NCI-H748 (cell line): ENCODE measurements around the gene RAD51AP2.
"Not testable (repeated sequence)": the region's sequence is repeated elsewhere in the genome, so short reads cannot be mapped to it uniquely, and the experiment has no call there.

Experiments
- DNase-seq: peaks from one replicate; lab custom pipeline; 2025; ENCODE audit not compliant: unreplicated experiment; lab: John Stamatoyannopoulos, UW

The RAD51AP2 gene

GRCh38 chr2:17518212-17519154 is at the start of gene RAD51AP2:
TSS of gene RAD51AP2 (minus strand) at chr2:17518440. CDS start at chr2:17518415, 25 bp downstream.
- DNase-seq, result peak; percentile 71

- DNase-seq, result not testable (repeated sequence)
Measured at GRCh38 chr2:17565726-17566125, 47.5 kb upstream of the RAD51AP2 start.

GRCh38 chr2:17558878-17559277 is 40.6 kb upstream of the RAD51AP2 start:
- no peak for DNase-seq

GRCh38 chr2:17558053-17558452 is 39.8 kb upstream of the RAD51AP2 start:
- no peak for DNase-seq

GRCh38 chr2:17557596-17557995 is 39.4 kb upstream of the RAD51AP2 start:
- DNase-seq, result no peak

- DNase-seq, result no peak
Measured at GRCh38 chr2:17555150-17555549, 36.9 kb upstream of the RAD51AP2 start.

GRCh38 chr2:17550907-17551306 is 32.7 kb upstream of the RAD51AP2 start:
- DNase-seq, result no peak

GRCh38 chr2:17547737-17548136 is 29.5 kb upstream of the RAD51AP2 start:
- no peak for DNase-seq

GRCh38 chr2:17547237-17547636 is 29.0 kb upstream of the RAD51AP2 start:
- DNase-seq, result no peak

GRCh38 chr2:17545680-17546613 is 27.7 kb upstream of the RAD51AP2 start:
- DNase-seq, result no peak

- no peak for DNase-seq
Measured at GRCh38 chr2:17544256-17544655, 26.0 kb upstream of the RAD51AP2 start.

GRCh38 chr2:17543848-17544247 is 25.6 kb upstream of the RAD51AP2 start:
- no peak for DNase-seq

- DNase-seq, result no peak
Measured at GRCh38 chr2:17543131-17543660, 25.0 kb upstream of the RAD51AP2 start.

- DNase-seq, result no peak
Measured at GRCh38 chr2:17542471-17542870, 24.2 kb upstream of the RAD51AP2 start.

GRCh38 chr2:17541531-17541950 is 23.3 kb upstream of the RAD51AP2 start:
- DNase-seq, result no peak

- DNase-seq, result peak; percentile 52
Measured at GRCh38 chr2:17540813-17541530, 22.7 kb upstream of the RAD51AP2 start.

- DNase-seq, result peak; percentile 93
Measured at GRCh38 chr2:17540093-17540812, 22.0 kb upstream of the RAD51AP2 start, which contains the start of gene VSNL1. TSS of gene VSNL1 (plus strand) at chr2:17540696. CDS start at chr2:17592075, 51,379 bp downstream.

- DNase-seq, result peak; percentile 49
Measured at GRCh38 chr2:17539611-17540092, 21.4 kb upstream of the RAD51AP2 start.

- DNase-seq, result peak; percentile 73
Measured at GRCh38 chr2:17538844-17539554, 20.8 kb upstream of the RAD51AP2 start.
